H1 (cell line): ENCODE measurements around the gene SLC35D2. TPM values are rescaled to one million over a fixed set of nuclear protein-coding genes. Genes with fewer than 3 reads are reported as not detected.

Experiments used
- BACH1 ChIP-seq: IDR thresholded peaks from 2 replicates; pipeline ENCODE4 v1.6.1; 2012; ENCODE audit warnings: low read length, improper control_type of control experiment
- EGR1 ChIP-seq: IDR thresholded peaks from 2 replicates; pipeline ENCODE4 v1.6.1; 2011; ENCODE audit warnings: low read depth, low read length, borderline replicate concordance
- EP300 ChIP-seq, 2 experiments: IDR thresholded peaks; 1 replicate in 1 of 2; 2 replicates in 1 of 2; pipeline ENCODE4 v1.6.1; 2011 to 2012; ENCODE audit warnings: low read depth in 2 of 2, low read length in 2 of 2, mild to moderate bottlenecking in 2 of 2, borderline replicate concordance in 1 of 2, inconsistent platforms in 1 of 2, moderate library complexity in 1 of 2
- HDAC2 ChIP-seq, 2 experiments: fragments of 300-600 bp in 1 of 2; sonication (generic) in 1 of 2; IDR thresholded peaks; 2 replicates each; pipeline ENCODE4 v1.6.1; 2011 to 2012; ENCODE audit warnings: low read depth in 2 of 2, low read length in 2 of 2, mild to moderate bottlenecking in 2 of 2, moderate library complexity in 2 of 2, borderline replicate concordance in 1 of 2, inconsistent platforms in 1 of 2
- JUND ChIP-seq: IDR thresholded peaks from 2 replicates; pipeline ENCODE4 v1.6.1; 2011; ENCODE audit warnings: mild to moderate bottlenecking, improper control_type of control experiment, low read length
- KDM5A ChIP-seq: fragments of 200-600 bp; IDR thresholded peaks from 2 replicates; pipeline ENCODE4 v1.7.1; 2012; ENCODE audit warnings: mild to moderate bottlenecking, low read length, inconsistent platforms, mixed read lengths
- RNF2 ChIP-seq: fragments of 200-900, 300-1000 bp; sonication (generic); IDR thresholded peaks from 2 replicates; pipeline ENCODE4 v1.7.1; 2016; ENCODE audit warnings: borderline replicate concordance, low read depth, mild to moderate bottlenecking, antibody characterized with exemption, low read length; ENCODE audit not compliant: poor library complexity, severe bottlenecking; ENCODE audit errors: missing control alignments
- RXRA ChIP-seq: IDR thresholded peaks from 2 replicates; pipeline ENCODE4 v1.6.1; 2011; ENCODE audit warnings: low read depth, mild to moderate bottlenecking, low read length, moderate library complexity; ENCODE audit not compliant: insufficient read depth
- SUZ12 ChIP-seq: fragments of 200-600 bp; sonication (generic); IDR thresholded peaks from 2 replicates; pipeline ENCODE4 v1.6.1; 2012; ENCODE audit warnings: mild to moderate bottlenecking, inconsistent platforms, low read length, moderate library complexity, mixed read lengths
- TAF1 ChIP-seq: IDR thresholded peaks from 2 replicates; pipeline ENCODE4 v1.6.1; 2011; ENCODE audit warnings: mild to moderate bottlenecking, low read depth, low read length
- TCF12 ChIP-seq: IDR thresholded peaks from 2 replicates; pipeline ENCODE4 v1.6.1; 2011; ENCODE audit warnings: low read depth, mild to moderate bottlenecking, low read length
- polyA plus RNA-seq, 7 experiments: library from polyadenylated mRNA; depleted of rRNA in 3 of 7; stranded (reverse) in 5 of 7; unstranded in 2 of 7; fragments of >200 nt in 5 of 7; fragments of 200-250 nt in 2 of 7; gene quantifications; 1 replicate in 5 of 7; 2 replicates in 1 of 7; 4 replicates in 1 of 7; pipeline versions ENCODE4 v1.2.1 to v1.2.3, GENCODE V29; 2011 to 2013; ENCODE audit warnings: missing spikeins in 2 of 7, mixed read lengths in 2 of 7
- total RNA-seq: library from RNA; stranded (reverse); fragmentation: NEBNext Ultra II Directional; extraction: Animal tissue kit (Norgen Biotek cat#: 25700); gene quantifications from 2 replicates; pipeline ENCODE4 v1.2.1, GENCODE V29; 2021

The SLC35D2 gene
- total and polyA plus RNA-seq, 2 of the 8 experiments (the other 6 are each of a cell fraction or from before 2014, with no cell fraction given): 9.6 to 11.5 TPM

- no peak for TF ChIP-seq TCF12
- no peak for TF ChIP-seq RXRA
- TF ChIP-seq KDM5A: peak; percentile 30; the same call in 1 of the 2 replicates
- peak; percentile 51 for TF ChIP-seq BACH1
- no peak for TF ChIP-seq SUZ12
- TF ChIP-seq EGR1: no peak
- no peak for TF ChIP-seq RNF2
- 0 out of 4 replicates have a peak, but pooled peaks have one; percentile 15 to 58 for TF ChIP-seq HDAC2 (IDR thresholded peaks at IDR 0.05; ENCODE audit: borderline replicate concordance in 1 of 2, low read depth in 2 of 2, low read length in 2 of 2)
- no peak for TF ChIP-seq EP300 (IDR thresholded peaks at IDR 0.05; ENCODE audit: borderline replicate concordance in 1 of 2, low read depth in 2 of 2, low read length in 2 of 2)
- peak; percentile 73 for TF ChIP-seq TAF1
- no peak for TF ChIP-seq JUND
Measured at GRCh38 chr9:96418083-96418919, 34.8 kb upstream of the SLC35D2 start, which contains the start of gene ZNF367 (continued).
